NCI-H2081 (cell line): ENCODE data around the gene MGAT4D.
"Not testable (repeated sequence)": the region's sequence is repeated elsewhere in the genome, so short reads cannot be mapped to it uniquely, and the experiment has no call there.

ENCODE experiments used
- DNase-seq, 2 experiments: peaks; one replicate each; lab custom pipeline; 2025; lab: John Stamatoyannopoulos, UW

The MGAT4D gene

GRCh38 chr4:140497747-140498636, at the start of gene MGAT4D:
Gene MGAT4D, minus strand, starts transcription at chr4:140498293. Its CDS starts 71 bp downstream, at chr4:140498222.
- no peak for DNase-seq

GRCh38 chr4:140533951-140534480, 35.9 kb upstream of the MGAT4D start:
- no peak for DNase-seq

- no peak for DNase-seq
These were observed 31.3 kb upstream of the MGAT4D start for GRCh38 chr4:140529434-140529833.

GRCh38 chr4:140523857-140524742, 26.0 kb upstream of the MGAT4D start, which contains the start of gene ELMOD2:
Gene ELMOD2, plus strand, starts transcription at chr4:140524168. Its CDS starts 1,261 bp downstream, at chr4:140525429.
- DNase-seq, result peak; percentile 95 to 96

- no peak for DNase-seq
These were observed 25.3 kb upstream of the MGAT4D start for GRCh38 chr4:140523370-140523856.

- DNase-seq, result no peak
These were observed 17.3 kb upstream of the MGAT4D start for GRCh38 chr4:140515423-140515822.

- not testable (repeated sequence) for DNase-seq
These were observed 15.7 kb upstream of the MGAT4D start for GRCh38 chr4:140513765-140514164.

GRCh38 chr4:140504261-140504660, 6.2 kb upstream of the MGAT4D start:
- DNase-seq, result no peak

GRCh38 chr4:140499391-140499790, 1.3 kb upstream of the MGAT4D start:
- no peak for DNase-seq

GRCh38 chr4:140497405-140497746, 717 bp downstream of the MGAT4D start:
- DNase-seq, result no peak

- no peak for DNase-seq
These were observed 12.2 kb downstream of the MGAT4D start for GRCh38 chr4:140485939-140486338.

- no peak for DNase-seq
These were observed 14.6 kb downstream of the MGAT4D start for GRCh38 chr4:140483445-140483844.

GRCh38 chr4:140472156-140472555, 25.9 kb downstream of the MGAT4D start:
- no peak for DNase-seq

GRCh38 chr4:140469791-140470733, 28.0 kb downstream of the MGAT4D start:
- DNase-seq, result no peak

GRCh38 chr4:140466146-140466545, 31.9 kb downstream of the MGAT4D start:
- DNase-seq, result no peak

- no peak for DNase-seq
These were observed 34.5 kb downstream of the MGAT4D start for GRCh38 chr4:140463614-140464013.

- DNase-seq, result no peak
These were observed 34.9 kb downstream of the MGAT4D start for GRCh38 chr4:140463182-140463581.

- DNase-seq, result peak in 1 of 2 experiments; percentile 27
These were observed 47.7 kb downstream of the MGAT4D start for GRCh38 chr4:140450352-140450751.

- DNase-seq, result peak; percentile 44 to 59
These were observed 49.3 kb downstream of the MGAT4D start for GRCh38 chr4:140448830-140449229.

- no peak for DNase-seq
These were observed 49.9 kb downstream of the MGAT4D start for GRCh38 chr4:140448162-140448561.

GRCh38 chr4:140444347-140444746, 53.7 kb downstream of the MGAT4D start:
- not testable (repeated sequence) for DNase-seq
